NCI-H2196 treated with DMSO at 0.1 percent for 48 hours (cell line): ENCODE results near the gene RWDD3.

Source experiments
- DNase-seq: peaks from one replicate; lab custom pipeline; 2025; ENCODE audit not compliant: unreplicated experiment; lab: John Stamatoyannopoulos, UW

RWDD3 gene, protein sequence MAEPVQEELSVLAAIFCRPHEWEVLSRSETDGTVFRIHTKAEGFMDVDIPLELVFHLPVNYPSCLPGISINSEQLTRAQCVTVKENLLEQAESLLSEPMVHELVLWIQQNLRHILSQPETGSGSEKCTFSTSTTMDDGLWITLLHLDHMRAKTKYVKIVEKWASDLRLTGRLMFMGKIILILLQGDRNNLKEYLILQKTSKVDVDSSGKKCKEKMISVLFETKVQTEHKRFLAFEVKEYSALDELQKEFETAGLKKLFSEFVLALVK

DNA sequence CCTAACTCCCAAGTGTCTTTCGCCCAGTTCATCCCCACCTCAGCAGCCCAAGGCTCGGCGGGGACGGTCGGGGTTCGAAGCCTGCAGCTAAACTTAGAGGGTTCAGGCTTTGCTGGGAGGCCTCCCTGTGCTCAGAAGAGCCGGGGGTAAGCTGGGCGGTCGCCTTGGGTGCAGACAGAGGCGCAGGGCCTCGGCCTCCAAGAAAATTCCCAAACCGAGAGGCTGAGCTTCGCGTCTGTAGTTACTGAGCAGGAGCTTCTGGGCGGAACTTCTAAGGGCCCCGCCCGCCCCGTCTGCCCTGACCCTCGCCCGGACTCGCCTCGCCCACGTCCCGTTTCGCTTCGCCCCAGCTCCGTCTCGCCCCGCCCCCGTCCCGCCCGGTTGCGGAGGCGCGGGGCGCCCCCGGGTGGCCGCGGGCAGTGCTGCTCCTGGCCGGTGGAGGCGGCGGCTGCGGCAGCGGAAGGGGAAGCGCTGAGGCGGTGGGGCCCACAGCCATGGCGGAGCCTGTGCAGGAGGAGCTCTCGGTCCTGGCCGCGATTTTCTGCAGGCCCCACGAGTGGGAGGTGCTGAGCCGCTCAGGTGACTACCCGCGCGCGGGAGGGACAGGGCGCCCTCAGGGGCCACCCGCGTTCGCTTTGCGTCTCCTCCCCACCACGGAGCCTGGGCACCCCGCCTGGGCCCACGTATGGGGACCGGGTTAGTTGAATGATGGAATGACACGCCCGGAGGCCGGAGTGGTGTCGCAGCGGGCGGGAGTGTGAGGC lies at the start of gene RWDD3:
Gene RWDD3, plus strand, starts transcription at position 474 of the 764 bp plus-strand sequence. Its CDS starts 21 bp downstream, at position 495.
- peak; percentile 74 for DNase-seq

DNA sequence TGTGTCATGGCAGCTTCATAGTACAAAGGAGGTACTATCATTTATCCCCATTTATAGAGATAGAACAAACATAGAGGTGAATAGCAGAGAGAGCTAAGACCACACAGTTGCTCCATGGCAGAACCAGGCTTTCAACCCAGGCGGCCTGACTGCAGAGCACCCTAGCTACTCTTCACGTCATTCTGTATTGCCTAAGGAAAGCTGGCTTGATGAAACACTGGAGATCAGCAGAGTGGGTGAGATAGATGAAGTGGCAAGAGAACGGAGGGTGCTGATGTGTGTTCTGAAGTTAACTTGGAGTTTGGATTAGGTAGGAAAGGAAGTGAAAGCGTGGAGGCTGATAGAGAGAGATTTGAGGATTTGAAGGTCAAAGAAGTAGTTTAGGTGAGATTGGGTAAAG lies 47.9 kb upstream of the RWDD3 start:
- DNase-seq, result no peak

DNA sequence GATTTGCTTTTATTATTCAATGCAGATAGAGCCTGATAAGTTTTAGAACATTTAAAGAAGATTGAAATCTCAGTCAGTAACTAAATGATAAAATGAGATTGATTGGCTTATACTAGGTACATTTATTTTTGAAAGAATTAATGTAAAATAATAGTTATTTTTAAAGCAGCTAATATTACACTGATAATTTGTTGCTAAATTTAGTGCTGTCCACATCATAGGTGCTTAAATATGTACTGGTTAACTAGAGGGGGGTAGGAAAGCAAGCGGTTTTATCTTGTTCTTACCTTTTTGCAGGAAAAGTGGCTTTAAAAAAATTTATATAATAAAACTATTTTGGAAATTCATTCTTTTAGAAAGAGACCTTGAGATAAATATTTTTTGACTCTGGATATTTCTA lies 40.4 kb upstream of the RWDD3 start:
- DNase-seq, result no peak

DNA sequence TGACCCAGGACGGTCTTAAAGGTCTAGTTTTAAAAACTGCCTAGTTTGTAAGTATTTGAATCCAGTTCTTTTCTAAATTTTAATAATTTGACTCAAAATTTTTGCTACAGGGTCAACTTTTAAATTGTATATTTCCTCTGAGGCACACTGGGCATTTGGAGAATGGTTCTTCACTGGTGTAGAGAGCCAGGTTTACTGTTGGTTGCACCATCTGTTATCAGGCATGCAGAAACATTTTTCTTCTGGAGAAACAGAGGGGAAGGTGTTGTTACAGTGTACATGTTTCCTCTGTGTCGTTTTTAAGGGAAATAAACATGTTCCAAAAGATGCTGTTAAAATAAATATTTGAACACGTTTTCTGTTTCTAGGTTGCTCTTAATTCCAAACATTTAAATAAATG lies 39.0 kb upstream of the RWDD3 start:
- DNase-seq, result no peak

DNA sequence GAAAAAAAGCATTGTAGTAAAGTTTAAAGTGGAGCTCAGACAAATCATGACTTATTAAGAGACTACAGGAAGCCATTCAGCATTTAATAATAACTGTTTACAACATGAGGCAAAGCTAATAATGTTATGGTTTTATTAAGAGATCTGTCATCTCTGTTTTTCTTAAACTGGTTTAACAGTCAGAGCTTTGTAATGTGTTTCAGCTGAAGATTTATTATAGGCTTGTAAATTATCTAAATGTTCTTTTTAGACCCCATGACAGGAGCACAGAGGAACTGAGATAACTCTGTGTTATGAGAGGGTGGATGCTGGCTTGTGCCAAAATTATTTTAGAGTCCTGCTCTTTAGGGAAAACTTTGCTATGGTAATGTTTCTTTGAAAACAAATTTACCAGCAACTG lies 38.0 kb upstream of the RWDD3 start:
- no peak for DNase-seq

DNA sequence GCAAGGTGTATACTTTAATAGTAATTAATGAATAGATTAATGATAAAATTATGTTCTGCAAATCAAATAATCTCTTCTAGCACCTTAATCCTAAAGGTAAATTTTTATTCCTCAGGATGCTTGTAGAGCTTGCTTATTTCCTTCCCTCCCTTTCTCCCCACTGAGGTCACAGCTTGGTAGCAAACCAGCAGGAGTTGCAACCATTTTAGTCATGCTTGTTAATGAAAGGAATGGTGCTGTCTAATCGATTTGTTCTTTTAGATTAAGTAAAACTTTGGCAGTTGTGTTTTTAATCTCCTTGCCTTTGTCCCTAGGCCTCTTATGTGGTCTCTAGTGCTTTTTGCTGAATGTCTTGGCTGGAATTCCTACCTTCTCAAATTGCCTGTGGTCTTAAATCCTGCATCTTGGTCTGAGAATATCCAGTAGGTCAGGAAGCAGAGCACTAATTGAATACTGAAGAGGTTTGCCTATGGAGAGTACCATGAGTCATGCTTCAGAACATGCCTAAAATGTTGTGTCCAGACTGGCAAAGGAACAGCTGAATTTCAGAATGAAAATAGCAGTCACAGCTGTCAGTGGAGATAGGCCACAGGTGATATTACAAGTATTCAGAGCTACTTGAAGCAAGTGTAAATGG lies 36.3 kb upstream of the RWDD3 start:
- DNase-seq, result peak; percentile 64

DNA sequence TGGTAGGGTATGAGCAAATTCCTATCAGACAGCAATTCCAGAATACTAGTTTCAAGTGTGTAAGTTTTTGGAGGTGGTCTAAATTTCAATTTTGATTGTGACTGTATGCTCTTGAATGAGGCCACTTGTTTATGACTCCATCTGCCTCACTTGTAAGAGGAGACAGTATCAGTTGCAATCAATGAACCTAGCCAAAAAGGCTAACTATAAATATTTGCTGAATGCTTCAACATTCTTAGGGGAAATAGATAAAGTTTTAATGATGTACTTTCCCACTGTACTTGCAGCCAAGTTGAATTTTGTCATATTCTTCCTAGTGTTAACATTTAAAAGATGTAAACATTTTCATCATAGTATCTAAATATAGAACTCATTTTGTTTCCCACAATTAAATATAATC lies 32.1 kb upstream of the RWDD3 start:
- DNase-seq, result no peak

DNA sequence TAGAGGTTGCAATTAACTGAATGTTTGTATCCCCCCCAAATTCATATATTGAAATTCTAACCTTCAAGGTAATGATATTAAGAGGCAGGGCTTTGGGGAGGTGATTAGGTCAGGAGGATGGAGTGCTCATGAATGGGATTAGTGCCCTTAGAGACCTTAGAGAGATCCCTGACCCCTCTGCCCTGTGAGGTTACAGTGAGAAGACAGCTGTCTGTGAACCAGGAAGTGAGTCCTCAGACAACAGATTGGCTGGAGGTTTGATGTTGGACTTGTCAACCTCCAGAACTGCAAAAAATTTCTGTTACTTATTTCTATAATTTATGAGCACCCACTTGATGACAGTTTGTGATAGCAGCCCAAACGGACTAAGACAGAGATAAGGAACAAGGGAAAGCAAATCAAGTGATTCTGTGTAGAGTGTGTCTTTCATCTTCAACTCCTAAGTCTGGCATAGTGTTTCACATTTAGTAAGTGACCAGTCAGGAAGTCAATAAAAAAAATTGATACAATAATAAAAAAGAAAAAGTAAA lies 30.0 kb upstream of the RWDD3 start:
- DNase-seq, result no peak

DNA sequence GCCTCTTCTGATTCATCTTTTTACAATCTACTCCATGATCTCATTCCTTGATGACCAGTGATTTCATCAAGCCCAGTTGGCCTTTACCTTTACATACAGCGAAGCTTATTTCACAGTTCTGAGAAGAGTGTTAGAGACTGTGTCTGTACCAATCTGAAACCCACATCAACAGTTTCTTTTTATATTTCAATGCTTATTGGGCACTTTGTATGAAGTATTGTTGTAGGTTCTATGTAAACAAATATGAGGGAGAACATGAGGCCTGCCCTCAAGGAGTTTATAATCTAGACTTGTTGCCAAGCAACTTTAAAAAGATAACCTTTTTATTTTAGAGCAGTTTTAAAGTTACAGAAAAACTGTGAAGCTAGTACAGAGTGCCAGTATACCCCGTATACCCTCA lies 27.5 kb upstream of the RWDD3 start:
- no peak for DNase-seq

DNA sequence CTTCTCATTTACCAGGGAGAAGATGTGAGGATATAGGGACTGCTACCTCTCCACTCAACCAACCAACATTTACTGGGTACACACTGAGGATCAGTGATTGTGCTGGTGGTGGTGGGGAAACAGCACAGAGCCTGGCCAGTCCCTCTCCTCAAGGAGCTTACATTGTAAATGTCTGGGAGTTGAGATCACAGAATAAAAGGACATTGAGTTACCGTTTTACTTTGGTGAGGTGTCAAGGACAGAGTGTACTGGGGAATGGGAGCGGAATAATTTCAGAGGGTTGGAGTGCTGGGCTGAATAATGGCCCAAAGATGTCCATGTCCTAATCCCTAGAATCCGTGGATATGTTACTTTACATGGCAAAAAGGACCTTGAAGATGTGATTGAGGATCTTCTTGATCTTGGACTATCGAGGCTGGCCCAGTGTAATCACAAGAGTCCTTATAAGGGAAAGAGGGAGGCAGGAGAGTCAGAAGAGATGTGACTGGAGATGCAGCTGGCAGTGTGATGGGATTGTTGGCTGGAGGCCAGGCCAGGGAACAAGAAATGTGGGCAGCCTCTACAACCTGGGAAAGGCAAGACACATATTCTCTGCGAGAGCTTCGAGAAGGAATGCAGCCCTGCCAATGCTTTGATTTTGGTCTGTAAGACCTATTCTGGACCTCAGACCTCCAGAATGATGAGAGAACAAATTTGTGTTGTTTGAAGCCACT lies 26.6 kb upstream of the RWDD3 start:
- DNase-seq, result no peak

DNA sequence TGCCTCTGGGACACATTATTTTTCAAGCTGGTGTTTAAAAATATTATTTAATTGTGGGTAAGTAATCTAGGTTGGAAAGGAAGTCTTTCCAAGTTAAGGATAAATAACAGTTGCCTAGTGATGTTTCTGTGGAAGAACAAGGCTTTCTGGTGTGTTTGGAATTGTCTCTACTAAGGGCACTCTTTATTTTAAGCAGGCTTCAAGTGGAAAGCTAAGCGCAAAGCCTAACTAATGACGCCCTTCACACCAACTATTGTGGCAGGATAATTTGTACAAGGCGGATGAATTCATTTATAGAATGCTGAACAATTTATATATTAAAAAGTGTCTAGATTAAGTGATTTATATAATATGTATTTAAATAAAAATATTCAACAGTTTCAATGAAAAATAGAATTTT lies 25.1 kb upstream of the RWDD3 start:
- no peak for DNase-seq

DNA sequence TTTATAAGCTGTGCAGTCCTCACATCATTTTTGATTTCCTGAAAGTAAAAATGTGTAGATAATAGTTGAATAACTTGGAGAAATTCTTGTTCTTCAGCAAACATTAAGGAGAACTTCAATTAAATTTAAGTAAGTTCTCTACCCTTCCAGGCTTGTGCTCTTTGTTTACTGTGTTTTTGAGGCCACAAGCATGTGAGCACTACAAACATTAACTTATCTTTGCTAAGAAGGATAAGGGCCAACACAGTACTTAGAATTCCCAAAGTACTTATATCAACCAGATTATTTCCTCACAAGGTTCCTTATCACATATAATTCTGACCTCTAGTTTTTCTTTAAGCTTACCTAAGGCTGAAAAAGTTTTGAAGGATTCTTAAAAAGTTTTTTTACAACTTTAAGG lies 24.7 kb upstream of the RWDD3 start:
- DNase-seq, result no peak

DNA sequence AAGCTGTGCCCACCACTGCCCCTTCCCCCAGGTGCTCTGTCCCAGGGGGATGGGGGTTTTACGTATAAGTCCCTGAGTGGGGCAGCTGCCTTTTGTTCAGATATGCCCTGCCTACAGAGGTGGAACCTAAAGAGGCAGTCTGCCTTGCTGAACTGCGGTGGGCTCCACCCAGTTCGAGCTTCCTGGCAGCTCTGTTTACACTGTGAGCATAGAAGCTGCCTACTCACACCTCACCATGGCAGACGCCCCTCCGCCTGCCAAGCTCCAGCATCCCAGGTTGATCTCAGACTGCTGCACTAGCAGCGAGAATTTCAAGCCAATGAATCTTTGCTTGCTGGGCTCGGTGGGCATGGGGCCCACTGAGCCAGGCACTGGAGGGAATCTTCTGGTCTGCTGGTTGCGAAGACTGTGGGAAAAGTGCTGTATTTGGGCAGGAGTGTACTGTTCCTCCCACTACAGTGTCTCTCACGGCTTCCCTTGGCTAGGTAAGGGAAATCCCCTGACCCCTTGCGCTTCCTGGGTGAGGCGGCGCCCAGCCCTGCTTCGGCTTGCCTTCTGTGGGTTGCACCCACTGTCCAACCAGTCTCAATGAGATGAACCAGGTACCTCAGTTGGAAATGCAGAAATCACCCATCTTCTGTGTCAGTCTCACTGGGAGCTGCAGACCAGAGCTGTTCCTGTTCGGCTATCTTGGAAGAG lies 17.6 kb upstream of the RWDD3 start:
- no peak for DNase-seq

DNA sequence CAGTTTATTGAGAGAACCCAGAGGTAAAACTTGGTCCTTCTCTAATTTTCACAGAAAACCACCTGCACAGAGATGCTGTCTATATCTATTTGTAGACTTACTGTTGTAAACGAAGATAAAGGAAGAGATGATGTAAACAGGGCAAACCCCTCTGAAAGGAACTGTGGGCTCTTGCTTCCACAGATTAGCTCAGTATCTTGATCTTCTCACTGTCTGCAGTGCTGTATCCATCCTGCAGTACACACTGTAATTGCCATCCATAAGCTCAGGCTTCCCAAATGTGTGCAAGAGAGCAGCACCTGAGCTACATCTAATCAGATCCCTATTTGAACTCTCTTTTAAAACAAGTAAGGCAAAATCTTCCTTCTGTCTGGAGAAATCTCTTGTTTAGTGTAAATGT lies 16.6 kb upstream of the RWDD3 start:
- no peak for DNase-seq

DNA sequence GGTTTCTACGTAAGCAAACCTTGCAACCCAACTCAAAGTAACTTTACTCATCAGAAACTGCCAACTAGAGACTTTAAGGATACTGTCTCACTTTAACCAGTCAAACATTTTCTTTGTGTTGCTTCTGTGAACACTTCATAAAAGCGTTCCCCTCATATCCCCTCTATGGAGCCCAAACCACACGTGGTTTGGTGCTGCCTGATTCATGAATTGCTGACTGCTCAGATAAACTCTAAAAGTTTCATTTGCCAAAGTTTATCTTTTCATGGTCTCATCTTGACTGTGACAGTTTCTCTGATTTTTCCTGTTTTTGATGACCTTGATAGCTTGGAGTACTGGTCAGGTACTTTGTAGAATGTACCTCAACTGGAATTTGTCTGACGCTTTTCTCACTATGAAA lies 14.6 kb upstream of the RWDD3 start:
- DNase-seq, result no peak

DNA sequence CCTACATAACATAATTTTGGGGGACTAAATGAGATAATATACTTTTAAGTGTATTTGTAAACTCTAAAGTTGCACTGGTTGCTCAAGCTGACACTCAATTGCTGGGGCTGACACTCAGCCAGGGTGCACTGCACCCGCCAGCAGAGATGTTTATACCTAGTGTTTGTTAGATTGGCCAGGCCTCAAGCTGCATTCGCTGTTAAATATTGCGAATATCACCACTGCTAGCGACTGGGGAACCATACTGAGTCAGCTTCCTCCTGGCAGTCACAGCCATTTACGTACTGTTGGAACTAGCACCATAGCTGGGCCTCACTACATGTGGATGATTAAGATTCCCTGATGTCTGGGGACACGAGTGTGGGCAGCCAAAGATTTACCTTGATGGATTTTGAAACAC lies 12.7 kb upstream of the RWDD3 start:
- DNase-seq, result no peak

DNA sequence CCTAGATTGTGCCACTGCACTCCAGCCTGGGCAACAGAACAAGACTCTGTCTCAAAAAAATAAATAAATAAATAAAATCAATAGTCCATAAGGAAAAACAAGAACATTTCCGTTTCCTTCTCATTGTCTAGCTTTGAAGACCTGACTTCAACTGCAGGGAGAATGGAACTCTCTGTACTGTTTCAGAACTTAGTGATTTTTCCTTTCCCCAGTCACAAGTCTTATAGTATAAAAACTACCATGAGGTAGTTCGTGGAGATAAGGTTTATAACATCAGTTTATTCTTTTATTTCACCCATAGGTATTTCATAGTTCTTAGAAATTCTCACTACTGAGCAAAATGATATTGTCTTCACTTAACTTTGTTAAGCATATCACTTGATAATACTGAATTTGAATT lies 11.4 kb upstream of the RWDD3 start:
- DNase-seq, result no peak

DNA sequence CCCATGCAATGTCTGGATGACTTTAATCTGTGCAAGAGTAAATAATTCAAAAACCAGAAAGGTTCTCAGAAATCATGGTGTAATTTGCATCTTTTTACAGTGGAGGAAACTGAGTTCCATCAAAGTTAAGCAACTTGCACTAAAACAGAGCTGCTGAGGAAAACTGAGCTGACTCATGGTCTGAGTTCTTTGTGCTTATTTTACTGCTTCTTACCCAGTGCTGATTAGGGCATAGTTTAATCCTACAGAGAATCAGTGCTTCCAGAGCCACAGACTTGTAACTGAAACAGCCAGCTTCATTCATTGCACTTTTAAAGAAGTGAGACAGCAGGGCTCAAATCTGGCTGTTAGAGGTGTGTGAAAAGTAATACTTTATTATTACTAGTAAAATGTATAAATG lies 10.9 kb upstream of the RWDD3 start:
- no peak for DNase-seq

DNA sequence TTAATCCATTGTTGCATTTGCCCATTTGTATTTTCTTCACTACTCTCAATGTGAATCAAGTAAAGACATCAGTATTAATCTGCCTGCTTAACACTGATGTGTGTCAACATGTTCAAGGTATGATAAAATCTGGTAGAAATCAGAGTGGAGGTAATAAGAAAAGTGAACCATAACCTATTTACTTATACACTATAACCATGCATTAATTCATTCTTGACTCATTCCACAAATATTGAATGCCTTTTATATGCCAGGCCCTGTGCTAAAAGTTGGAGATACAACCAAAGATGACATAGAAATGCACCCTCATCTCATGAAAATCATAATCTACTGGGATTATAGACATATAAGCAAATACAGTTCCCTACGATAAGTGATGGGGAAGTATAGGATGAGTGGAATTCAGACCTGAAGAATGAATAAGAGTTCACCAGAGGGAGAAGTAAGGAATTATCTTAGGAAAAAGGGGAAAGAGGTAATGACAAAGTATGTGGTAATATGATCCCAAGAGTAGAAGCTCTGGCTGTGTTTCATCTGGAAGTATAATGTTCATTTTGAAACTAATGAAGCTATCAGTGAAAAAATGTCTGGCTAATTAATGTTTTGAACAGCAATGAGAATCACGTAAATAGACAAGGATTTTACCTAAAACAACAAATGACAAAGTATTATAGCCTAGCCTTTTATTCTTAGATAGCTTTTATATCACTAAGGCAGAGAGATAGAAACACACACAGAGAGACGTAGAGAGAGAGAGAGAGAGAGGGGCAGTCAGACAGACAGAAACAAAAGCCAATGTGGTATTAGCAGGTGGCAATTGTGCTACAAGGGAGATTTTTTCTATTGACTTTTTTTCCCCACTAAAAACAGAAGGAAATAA lies 7.0 kb upstream of the RWDD3 start:
- DNase-seq, result no peak

DNA sequence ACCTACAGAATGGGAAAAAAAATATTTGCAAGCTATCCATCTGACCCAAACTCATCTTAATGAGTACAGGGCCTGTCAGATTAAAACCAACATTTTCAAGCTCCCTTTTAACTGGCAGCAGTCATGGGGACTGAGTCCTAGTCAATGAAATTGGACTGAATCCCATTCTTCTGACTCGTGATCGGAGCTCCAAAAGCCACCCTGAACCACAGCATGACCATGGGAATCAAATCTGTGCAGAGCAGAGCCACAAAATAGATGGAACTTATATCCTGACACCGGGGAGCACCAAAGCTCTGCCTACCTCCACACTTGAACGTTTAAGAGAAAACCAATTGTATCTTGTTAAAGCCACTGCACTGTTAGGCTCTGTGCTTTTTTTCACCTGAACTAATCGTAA lies 5.0 kb upstream of the RWDD3 start:
- no peak for DNase-seq
